ENCODE results near the gene TLE4. TPM values are rescaled to one million over a fixed set of nuclear protein-coding genes. Genes with fewer than 3 reads are reported as not detected.

Gene TLE4
- total and polyA plus RNA-seq, 2 donors from 2014 or later = 5.5 to 35.7 TPM

DNA sequence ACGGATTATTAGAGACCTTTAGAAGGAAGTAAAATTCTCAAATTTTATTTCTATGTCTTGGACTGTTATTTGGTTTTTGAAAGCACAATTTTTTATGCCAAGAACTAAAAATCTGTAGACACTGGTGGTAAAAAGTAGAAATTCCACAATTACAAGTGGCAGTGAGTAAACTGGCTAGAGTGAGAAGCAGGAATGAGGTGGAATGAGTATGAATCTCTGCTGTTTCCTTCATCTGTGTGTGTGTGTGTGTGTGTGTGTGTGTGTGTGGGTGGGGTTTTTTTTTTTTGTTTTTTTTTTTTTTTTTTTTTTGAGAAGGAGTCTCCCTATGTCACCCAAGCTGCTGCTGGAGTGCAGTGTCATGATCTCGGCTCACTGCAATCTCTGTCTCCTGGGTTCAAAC, 94.2 kb downstream of the TLE4 start:
- TF ChIP-seq, protein P1, sequence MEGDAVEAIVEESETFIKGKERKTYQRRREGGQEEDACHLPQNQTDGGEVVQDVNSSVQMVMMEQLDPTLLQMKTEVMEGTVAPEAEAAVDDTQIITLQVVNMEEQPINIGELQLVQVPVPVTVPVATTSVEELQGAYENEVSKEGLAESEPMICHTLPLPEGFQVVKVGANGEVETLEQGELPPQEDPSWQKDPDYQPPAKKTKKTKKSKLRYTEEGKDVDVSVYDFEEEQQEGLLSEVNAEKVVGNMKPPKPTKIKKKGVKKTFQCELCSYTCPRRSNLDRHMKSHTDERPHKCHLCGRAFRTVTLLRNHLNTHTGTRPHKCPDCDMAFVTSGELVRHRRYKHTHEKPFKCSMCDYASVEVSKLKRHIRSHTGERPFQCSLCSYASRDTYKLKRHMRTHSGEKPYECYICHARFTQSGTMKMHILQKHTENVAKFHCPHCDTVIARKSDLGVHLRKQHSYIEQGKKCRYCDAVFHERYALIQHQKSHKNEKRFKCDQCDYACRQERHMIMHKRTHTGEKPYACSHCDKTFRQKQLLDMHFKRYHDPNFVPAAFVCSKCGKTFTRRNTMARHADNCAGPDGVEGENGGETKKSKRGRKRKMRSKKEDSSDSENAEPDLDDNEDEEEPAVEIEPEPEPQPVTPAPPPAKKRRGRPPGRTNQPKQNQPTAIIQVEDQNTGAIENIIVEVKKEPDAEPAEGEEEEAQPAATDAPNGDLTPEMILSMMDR (IDR thresholded peaks at IDR 0.05; ENCODE audit: borderline replicate concordance, extremely low read depth, insufficient read depth) = no peak
- intact Hi-C loops (cut with DNase I) = no loop called here
- H3K9me3 ChIP-seq (ENCODE audit: control insufficient read depth in 2 of 3, insufficient read depth in 1 of 3, low read length in 3 of 3) = no peaks in the 10 kb centered on the region
- peaks cover 3 to 5% (median 4%) of the 10 kb centered on the region in 3 donors for H3K4me1 ChIP-seq (ENCODE audit: control insufficient read depth in 2 of 3, insufficient read depth in 2 of 3, low read depth in 1 of 3, low read length in 3 of 3)
- H3K27me3 ChIP-seq (ENCODE audit: control insufficient read depth, insufficient read depth, low read length) = no peaks in the 10 kb centered on the region
- H3K9ac ChIP-seq (ENCODE audit: low read length in 3 of 3) = no peak overlapping the region
- no peaks in the 10 kb centered on the region for H3K36me3 ChIP-seq (ENCODE audit: control insufficient read depth in 2 of 3, insufficient read depth in 3 of 3, low read length in 3 of 3)
- H3K27ac ChIP-seq (ENCODE audit: low read depth in 2 of 2, low read length in 2 of 2) = no peak overlapping the region
- H3K4me3 ChIP-seq (ENCODE audit: low read length in 3 of 3) = no peak overlapping the region
- DNase-seq (no peak), FAIRE-seq (no peak)

DNA sequence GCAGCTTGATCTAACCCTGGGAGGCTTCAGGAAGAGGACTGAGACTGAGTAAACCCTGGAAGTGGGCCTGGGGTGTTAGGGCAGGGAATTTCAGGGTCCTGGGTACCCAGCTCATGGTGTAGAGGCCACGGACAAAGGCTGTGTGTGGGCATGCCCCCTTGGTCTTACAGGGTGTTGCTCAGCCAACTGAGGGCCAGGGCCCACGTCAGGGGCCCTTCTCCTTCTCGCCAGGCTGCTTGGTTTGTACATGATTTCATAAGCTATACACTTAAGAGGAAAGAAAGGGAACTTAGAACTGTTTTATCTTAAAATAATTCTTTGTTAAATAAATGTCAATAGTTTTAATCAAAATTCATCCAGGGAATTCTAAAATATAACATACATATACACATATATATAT, 95.4 kb downstream of the TLE4 start:
- peaks cover 0 to 5% (median 0%) of the 10 kb centered on the region in 3 donors for H3K4me1 ChIP-seq (ENCODE audit: control insufficient read depth in 2 of 3, insufficient read depth in 2 of 3, low read depth in 1 of 3, low read length in 3 of 3)
- H3K36me3 ChIP-seq (ENCODE audit: control insufficient read depth in 2 of 3, insufficient read depth in 3 of 3, low read length in 3 of 3) = no peaks in the 10 kb centered on the region

DNA sequence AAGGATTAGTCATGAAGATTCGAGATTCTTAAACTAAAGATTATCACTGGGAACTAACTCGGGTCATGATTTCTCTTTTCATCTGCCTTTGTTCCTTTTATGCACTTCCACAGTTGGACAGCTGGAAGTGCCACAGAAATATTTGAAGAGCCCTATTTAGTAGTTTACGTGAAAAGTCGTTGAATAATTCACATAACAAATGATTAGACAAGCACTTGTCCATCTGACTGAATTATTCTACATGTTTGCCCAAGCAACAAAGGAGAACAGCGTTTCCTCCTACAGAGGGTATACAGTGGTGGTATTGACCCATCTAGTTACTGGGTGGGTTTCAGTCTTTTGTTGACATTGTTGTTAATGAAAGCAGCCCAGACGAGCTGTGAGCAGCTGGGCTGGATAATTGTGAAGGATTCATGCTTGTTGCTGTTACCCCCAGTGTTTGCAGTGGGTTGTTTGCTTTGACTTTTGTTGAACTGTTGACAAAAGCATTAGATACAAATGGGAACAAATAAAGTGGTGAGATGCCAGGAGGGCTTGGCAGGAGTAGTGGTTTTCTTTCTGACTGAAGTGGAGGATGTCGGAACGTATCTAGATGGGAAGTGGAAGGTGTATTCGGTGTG, 96.2 kb downstream of the TLE4 start:
- intact Hi-C loops (cut with DNase I) = no loop called here
- H3K27ac ChIP-seq (ENCODE audit: low read depth in 2 of 2, low read length in 2 of 2) = no peak overlapping the region
- peak in 1 of 5 donors; percentile 39 for DNase-seq
- FAIRE-seq = no peak
- no peaks in the 10 kb centered on the region for H3K36me3 ChIP-seq (ENCODE audit: control insufficient read depth in 2 of 3, insufficient read depth in 3 of 3, low read length in 3 of 3)
- H3K4me3 ChIP-seq (ENCODE audit: low read length in 3 of 3) = no peak overlapping the region
- H3K27me3 ChIP-seq (ENCODE audit: control insufficient read depth, insufficient read depth, low read length) = no peaks in the 10 kb centered on the region
- TF ChIP-seq, protein P1 (IDR thresholded peaks at IDR 0.05; ENCODE audit: borderline replicate concordance, extremely low read depth, insufficient read depth) = no peak
- H3K9me3 ChIP-seq (ENCODE audit: control insufficient read depth in 2 of 3, insufficient read depth in 1 of 3, low read length in 3 of 3) = no peaks in the 10 kb centered on the region
- peaks cover 0 to 5% (median 0%) of the 10 kb centered on the region in 3 donors for H3K4me1 ChIP-seq (ENCODE audit: control insufficient read depth in 2 of 3, insufficient read depth in 2 of 3, low read depth in 1 of 3, low read length in 3 of 3)
- H3K9ac ChIP-seq (ENCODE audit: low read length in 3 of 3) = no peak overlapping the region

More for the DNA sequence above, 95.4 kb downstream of the TLE4 start:
- DNase-seq (no peak), FAIRE-seq (no peak)
- TF ChIP-seq, protein P1 (IDR thresholded peaks at IDR 0.05; ENCODE audit: borderline replicate concordance, extremely low read depth, insufficient read depth) = no peak
- Histone ChIP-seq H3K4me3 (ENCODE audit: low read length in 3 of 3) (no peak overlapping the region), H3K9ac (ENCODE audit: low read length in 3 of 3) (no peak overlapping the region), H3K9me3 (ENCODE audit: control insufficient read depth in 2 of 3, insufficient read depth in 1 of 3, low read length in 3 of 3) (no peaks in the 10 kb centered on the region), H3K27ac (ENCODE audit: low read depth in 2 of 2, low read length in 2 of 2) (no peak overlapping the region), H3K27me3 (ENCODE audit: control insufficient read depth, insufficient read depth, low read length) (no peaks in the 10 kb centered on the region)
- intact Hi-C loops (cut with DNase I) = no loop called here

DNA sequence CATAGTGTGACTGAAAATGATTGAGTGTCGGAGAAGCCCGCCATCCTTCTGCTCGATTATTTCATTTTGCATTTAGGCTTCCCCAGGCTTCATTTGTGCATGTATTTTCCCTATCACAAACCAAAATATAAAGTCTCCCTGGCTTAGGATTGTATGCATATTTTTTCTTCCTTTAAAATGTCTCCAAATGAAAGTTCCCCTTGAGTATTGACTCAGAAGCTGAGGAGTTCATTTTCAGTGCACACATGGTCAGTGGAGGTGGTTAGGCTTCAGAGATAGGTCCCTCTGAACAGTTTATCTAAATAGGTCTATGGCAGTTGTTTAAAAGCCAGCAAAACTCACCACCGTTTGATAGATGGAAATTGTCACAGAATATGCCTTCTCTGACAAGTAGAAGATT, 97.2 kb downstream of the TLE4 start:
- H3K36me3 ChIP-seq (ENCODE audit: control insufficient read depth in 2 of 3, insufficient read depth in 3 of 3, low read length in 3 of 3) = no peaks in the 10 kb centered on the region
- intact Hi-C loops (cut with DNase I) = no loop called here
- no peak overlapping the region for H3K27ac ChIP-seq (ENCODE audit: low read depth in 2 of 2, low read length in 2 of 2)
- TF ChIP-seq, protein P1 (IDR thresholded peaks at IDR 0.05; ENCODE audit: borderline replicate concordance, extremely low read depth, insufficient read depth) = no peak
- no peaks in the 10 kb centered on the region for H3K27me3 ChIP-seq (ENCODE audit: control insufficient read depth, insufficient read depth, low read length)
- FAIRE-seq = no peak
- no peaks in the 10 kb centered on the region for H3K9me3 ChIP-seq (ENCODE audit: control insufficient read depth in 2 of 3, insufficient read depth in 1 of 3, low read length in 3 of 3)
- H3K4me3 ChIP-seq (ENCODE audit: low read length in 3 of 3) = no peak overlapping the region
- no peaks in the 10 kb centered on the region for H3K4me1 ChIP-seq (ENCODE audit: control insufficient read depth in 2 of 3, insufficient read depth in 2 of 3, low read depth in 1 of 3, low read length in 3 of 3)
- no peak overlapping the region for H3K9ac ChIP-seq (ENCODE audit: low read length in 3 of 3)
- DNase-seq = no peak
